ENCODE measurements around the gene KCNIP1. TPM values are rescaled to one million over a fixed set of nuclear protein-coding genes. Genes with fewer than 3 reads are reported as not detected.

KCNIP1 gene
- total and polyA plus RNA-seq, 2 of the 13 experiments (the other 11 are each of a cell fraction or from before 2014, with no cell fraction given), result not detected

GRCh38 chr5:170482511-170482910 lies 21.3 kb upstream of the KCNIP1 start (continued):
- TF ChIP-seq CBX2 (IDR thresholded peaks at IDR 0.05; ENCODE audit: low read depth, low read length), result no peak
- TF ChIP-seq CBX2 (CRISPR knock-in tag; IDR thresholded peaks at IDR 0.05; ENCODE audit: low read depth), result no peak
- no peak for TF ChIP-seq ZNF616 (CRISPR knock-in tag; IDR thresholded peaks at IDR 0.05; ENCODE audit: low read depth)
- no peak for TF ChIP-seq HMGA1 (CRISPR knock-in tag; conservative IDR thresholded peaks at IDR 0.05)
- no peak for TF ChIP-seq SSRP1 (CRISPR knock-in tag; IDR thresholded peaks at IDR 0.05)
- no peak for TF ChIP-seq ZNF44 (CRISPR knock-in tag; IDR thresholded peaks at IDR 0.05)
- no peak for TF ChIP-seq ZZZ3 (CRISPR knock-in tag; IDR thresholded peaks at IDR 0.05; ENCODE audit: borderline replicate concordance)

- 6% methylated on average over 14 of the region's 19 CpGs for WGBS (ENCODE audit: low lambda C conversion rate)
- intact Hi-C loops (cut with micrococcal nuclease; ENCODE audit: unreplicated experiment), result no loop called here
- ChIA-PET CTCF (ENCODE audit: low intra/inter-chr PET ratio, low total read pairs) (no interaction called here), POLR2A (no interaction called here)
- Histone ChIP-seq H3K4me2 (ENCODE audit: low read depth, low read length) (no peak overlapping the region), H3K27me3 (ENCODE audit: control insufficient read depth in 1 of 2, insufficient read depth in 2 of 2, low read length in 2 of 2) (peaks cover 1 to 6% of the 10 kb centered on the region in 2 experiments; a peak in 1 of 5 replicates), H3K79me2 (ENCODE audit: insufficient read depth, low read length) (no peaks in the 10 kb centered on the region), H4K20me1 (ENCODE audit: insufficient read depth, low read length) (no peaks in the 10 kb centered on the region), H3K4me3 (replicated peaks in 1 of 3; ENCODE audit: insufficient read depth in 1 of 3, low read depth in 2 of 3, low read length in 3 of 3) (no peak overlapping the region), H3K4me1 (ENCODE audit: insufficient read depth, low read length) (no peaks in the 10 kb centered on the region), H3K9me3 (ENCODE audit: low read length) (no peaks in the 10 kb centered on the region), H3K9ac (ENCODE audit: insufficient read depth, low read depth, low read length) (no peak overlapping the region), H3K27ac (ENCODE audit: extremely low read length, insufficient read depth, low read length) (no peak overlapping the region), H3K36me3 (replicated peaks in 1 of 2; ENCODE audit: control insufficient read depth in 1 of 2, insufficient read depth in 2 of 2, low read length in 2 of 2) (no peaks in the 10 kb centered on the region), H2AFZ (ENCODE audit: low read length) (no peak overlapping the region)
- BruUV-seq (replicated peaks), result no TSS peak
- ATAC-seq (no peak), FAIRE-seq (no peak), DNase-seq (ENCODE audit: low spot score) (no peak)
- in situ Hi-C loops (cut with HindIII; ENCODE audit: extremely low pct_ligation_motif_present, low pct_unique_long_range_greater_than_20kb), result no loop called here
- TF ChIP-seq, protein P1, sequence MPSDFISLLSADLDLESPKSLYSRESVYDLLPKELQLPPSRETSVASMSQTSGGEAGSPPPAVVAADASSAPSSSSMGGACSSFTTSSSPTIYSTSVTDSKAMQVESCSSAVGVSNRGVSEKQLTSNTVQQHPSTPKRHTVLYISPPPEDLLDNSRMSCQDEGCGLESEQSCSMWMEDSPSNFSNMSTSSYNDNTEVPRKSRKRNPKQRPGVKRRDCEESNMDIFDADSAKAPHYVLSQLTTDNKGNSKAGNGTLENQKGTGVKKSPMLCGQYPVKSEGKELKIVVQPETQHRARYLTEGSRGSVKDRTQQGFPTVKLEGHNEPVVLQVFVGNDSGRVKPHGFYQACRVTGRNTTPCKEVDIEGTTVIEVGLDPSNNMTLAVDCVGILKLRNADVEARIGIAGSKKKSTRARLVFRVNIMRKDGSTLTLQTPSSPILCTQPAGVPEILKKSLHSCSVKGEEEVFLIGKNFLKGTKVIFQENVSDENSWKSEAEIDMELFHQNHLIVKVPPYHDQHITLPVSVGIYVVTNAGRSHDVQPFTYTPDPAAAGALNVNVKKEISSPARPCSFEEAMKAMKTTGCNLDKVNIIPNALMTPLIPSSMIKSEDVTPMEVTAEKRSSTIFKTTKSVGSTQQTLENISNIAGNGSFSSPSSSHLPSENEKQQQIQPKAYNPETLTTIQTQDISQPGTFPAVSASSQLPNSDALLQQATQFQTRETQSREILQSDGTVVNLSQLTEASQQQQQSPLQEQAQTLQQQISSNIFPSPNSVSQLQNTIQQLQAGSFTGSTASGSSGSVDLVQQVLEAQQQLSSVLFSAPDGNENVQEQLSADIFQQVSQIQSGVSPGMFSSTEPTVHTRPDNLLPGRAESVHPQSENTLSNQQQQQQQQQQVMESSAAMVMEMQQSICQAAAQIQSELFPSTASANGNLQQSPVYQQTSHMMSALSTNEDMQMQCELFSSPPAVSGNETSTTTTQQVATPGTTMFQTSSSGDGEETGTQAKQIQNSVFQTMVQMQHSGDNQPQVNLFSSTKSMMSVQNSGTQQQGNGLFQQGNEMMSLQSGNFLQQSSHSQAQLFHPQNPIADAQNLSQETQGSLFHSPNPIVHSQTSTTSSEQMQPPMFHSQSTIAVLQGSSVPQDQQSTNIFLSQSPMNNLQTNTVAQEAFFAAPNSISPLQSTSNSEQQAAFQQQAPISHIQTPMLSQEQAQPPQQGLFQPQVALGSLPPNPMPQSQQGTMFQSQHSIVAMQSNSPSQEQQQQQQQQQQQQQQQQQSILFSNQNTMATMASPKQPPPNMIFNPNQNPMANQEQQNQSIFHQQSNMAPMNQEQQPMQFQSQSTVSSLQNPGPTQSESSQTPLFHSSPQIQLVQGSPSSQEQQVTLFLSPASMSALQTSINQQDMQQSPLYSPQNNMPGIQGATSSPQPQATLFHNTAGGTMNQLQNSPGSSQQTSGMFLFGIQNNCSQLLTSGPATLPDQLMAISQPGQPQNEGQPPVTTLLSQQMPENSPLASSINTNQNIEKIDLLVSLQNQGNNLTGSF (CRISPR knock-in tag; IDR thresholded peaks at IDR 0.05), result no peak
- no peak for TF ChIP-seq RCOR2 (CRISPR knock-in tag; IDR thresholded peaks at IDR 0.05)
- no peak for TF ChIP-seq GATAD2A (CRISPR knock-in tag; IDR thresholded peaks at IDR 0.05)
- TF ChIP-seq FOXM1 (CRISPR knock-in tag; IDR thresholded peaks at IDR 0.05), result no peak
- TF ChIP-seq NCOA5 (CRISPR knock-in tag; IDR thresholded peaks at IDR 0.05), result no peak
- TF ChIP-seq ZNF160 (CRISPR knock-in tag; IDR thresholded peaks at IDR 0.05), result no peak
- TF ChIP-seq TAF15 (IDR thresholded peaks at IDR 0.05; ENCODE audit: low read depth, low read length, poor library complexity, severe bottlenecking), result no peak
- TF ChIP-seq FOSL2 (CRISPR knock-in tag; IDR thresholded peaks at IDR 0.05), result peak; percentile 63; the same call in 1 of the 2 replicates
- 0 out of 2 replicates have a peak, but pooled peaks have one; percentile 28 for TF ChIP-seq CREB1 (IDR thresholded peaks at IDR 0.05)
- no peak for TF ChIP-seq CREB1 (CRISPR knock-in tag; IDR thresholded peaks at IDR 0.05)
- no peak for TF ChIP-seq ZNF414 (CRISPR knock-in tag; IDR thresholded peaks at IDR 0.05)
These were observed 19.9 kb upstream of the KCNIP1 start for GRCh38 chr5:170483701-170484458.

Data from HepG2 (cell line).